ENCODE results near the gene USP19.
A peak's percentile ranks its signal among the peaks of the same experiment; 100 is the strongest.

Gene USP19

DNA sequence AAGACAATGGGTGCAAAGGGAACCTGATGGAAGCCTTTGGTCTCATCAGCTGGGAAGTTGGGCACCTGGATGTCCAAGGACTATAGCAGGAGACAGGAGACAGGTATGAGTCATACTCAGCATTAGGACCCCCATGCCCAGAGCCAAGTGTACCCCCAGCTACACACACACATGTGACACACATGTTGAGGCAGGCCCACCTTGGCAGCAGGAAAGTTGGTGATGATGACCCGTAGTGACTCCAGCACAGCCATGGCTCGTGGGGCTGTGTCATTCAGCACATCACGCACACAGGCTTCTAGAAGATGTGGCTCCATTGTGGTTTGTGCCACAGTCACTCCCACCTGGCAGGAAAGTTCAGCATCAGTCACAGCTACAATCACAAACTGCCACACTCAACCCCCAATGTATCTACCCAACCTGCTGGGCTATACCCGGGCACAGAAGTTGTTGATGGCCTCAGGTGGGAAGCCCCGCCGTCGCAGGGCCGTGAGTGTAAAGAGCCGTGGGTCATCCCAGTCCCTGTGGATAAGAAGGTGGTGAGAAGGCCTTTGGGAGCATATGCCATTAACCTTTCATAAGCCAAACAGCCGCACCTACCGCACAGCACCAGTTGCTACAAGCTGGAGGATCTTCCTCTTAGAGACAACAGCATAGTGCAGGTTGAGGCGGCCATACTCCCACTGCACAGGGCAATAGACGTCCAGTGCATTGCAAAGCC is 21.6 kb downstream of the USP19 start:
- no peak for DNase-seq

- peak; percentile 9 for DNase-seq
These were observed 22.2 kb downstream of the USP19 start for GRCh38 chr3:49098429-49098828.

DNA sequence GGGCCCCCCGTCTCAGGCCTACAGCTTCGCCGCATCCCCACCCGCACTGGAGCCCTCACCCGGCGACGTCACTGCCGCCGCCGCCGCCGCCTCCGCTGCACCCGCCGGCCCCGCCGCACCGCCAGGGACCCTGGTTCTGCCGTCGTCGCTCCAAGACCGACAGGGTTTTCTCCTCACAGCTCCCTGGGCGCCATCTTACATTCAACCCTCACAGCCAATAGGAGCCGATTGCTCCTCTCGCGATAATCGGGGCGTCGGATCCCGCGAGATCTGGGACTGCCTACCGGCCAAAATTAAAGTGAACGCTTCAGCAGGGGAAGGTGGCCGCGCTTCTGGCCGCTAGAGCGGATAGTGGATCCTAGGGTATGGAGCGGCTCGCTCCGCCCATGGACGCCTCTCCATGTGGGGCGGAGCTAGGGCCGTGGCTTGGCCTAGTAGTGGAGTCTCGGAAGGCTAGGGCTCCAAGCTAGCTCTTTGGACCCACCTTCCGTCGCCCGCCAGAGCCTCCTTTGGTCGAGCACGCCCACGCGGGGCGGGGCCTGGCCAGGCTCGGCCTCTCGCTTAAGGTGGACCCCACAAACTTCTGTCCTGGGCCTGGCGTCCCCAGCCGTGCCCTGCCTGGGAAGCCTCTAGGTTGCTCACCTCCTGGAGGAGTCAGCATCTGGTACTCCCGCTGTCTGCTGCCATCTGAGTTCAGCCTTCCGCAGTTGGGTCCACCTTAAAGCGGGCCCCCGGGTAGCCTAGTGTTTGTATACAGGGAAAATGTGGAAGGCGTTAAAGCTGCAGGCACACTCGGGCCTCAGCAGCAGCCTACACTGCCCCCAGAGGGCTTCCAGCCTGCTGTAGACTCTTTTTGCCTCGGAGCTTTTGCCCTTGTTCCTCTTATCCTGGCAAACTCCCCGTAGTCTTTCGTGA is 26.5 kb downstream of the USP19 start, which contains the start of gene QRICH1:
Gene QRICH1 (minus strand): TSS at position 219 of the 915 bp plus-strand sequence. CDS start 17,054 bp downstream, outside the sequence.
- DNase-seq = peak; percentile 83

- DNase-seq = peak; percentile 1
These were observed 27.4 kb downstream of the USP19 start for GRCh38 chr3:49092938-49093852.

DNA sequence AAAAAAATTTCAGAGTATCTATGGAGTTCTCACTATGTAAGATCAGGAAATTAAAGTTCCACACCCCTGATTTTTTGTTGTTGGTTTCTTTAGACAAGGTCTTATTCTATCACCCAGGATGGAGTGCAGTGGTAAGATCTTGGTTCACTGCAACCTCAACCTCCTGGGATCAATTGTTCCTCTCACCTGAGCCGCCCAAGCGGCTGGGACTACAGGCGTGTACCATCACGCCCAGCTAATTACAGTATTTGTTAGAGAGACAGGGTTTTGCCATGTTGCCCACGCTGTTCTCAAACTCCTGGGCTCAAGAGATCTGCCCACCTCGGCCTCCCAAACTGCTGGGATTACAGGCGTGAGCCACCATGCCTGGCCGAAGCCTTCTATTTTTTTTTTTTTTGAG is 39.2 kb downstream of the USP19 start:
- DNase-seq = no peak

- DNase-seq = no peak
These were observed 41.4 kb downstream of the USP19 start for GRCh38 chr3:49079270-49079669.

- DNase-seq = no peak
These were observed 44.0 kb downstream of the USP19 start for GRCh38 chr3:49076646-49077045.

DNA sequence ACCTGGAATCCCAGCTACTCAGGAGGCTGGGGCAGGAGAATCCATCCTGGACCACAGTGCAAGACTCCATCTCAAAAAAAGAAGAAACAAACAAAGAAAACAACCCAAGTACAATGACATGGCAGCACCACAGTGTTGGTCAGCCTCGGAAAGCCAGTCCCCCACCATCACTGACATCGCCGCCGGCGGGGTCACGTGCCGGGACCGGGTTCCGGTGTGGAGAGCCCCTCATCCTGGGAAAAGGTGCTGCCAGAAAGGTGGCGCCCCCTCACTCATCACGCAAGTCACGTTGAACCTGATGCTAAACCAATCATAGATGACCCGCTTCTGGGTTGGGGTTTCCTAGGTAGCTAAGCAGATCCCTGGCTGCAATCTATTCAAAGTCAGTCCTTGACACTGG is 44.5 kb downstream of the USP19 start:
- DNase-seq = no peak
